Esophagus muscularis mucosa (tissue), 4 donors: ENCODE data around the gene ADIRF. TPM values are rescaled to one million over a fixed set of nuclear protein-coding genes. Genes with fewer than 3 reads are reported as not detected.
A peak's percentile ranks its signal among the peaks of the same experiment; 100 is the strongest.

Experiments used
- DNase-seq: peaks from one replicate; pipeline ENCODE4 v3.0.0-alpha.2; 2017; ENCODE audit errors: extremely low spot score
- H3K27ac ChIP-seq, 4 donors: fragments of 200-600 bp; sonication (generic); replicated peaks in 1 of 4; 1 replicate in 3 of 4; 2 replicates in 1 of 4; pipeline ENCODE4 v1.5.1; 2016 to 2019; ENCODE audit warnings: mild to moderate bottlenecking in 1 of 4
- H3K27me3 ChIP-seq, 4 donors: fragments of 200-600 bp; sonication (generic); one replicate each; pipeline versions ENCODE4 v1.5.1 to v1.6.0; 2016 to 2019
- H3K36me3 ChIP-seq, 4 donors: fragments of 200-600 bp; sonication (generic); one replicate each; pipeline ENCODE4 v1.5.1; 2016 to 2019
- H3K4me1 ChIP-seq, 4 donors: fragments of 200-600 bp; sonication (generic); one replicate each; pipeline ENCODE4 v1.5.1; 2016 to 2019
- H3K4me3 ChIP-seq, 4 donors: fragments of 200-600 bp; sonication (generic); 1 replicate in 2 of 4; 2 replicates in 2 of 4; pipeline ENCODE4 v1.5.1; 2016 to 2019; ENCODE audit warnings: mild to moderate bottlenecking in 4 of 4, moderate library complexity in 1 of 4
- H3K9me3 ChIP-seq, 4 donors: fragments of 200-600 bp; sonication (generic); 1 replicate in 3 of 4; 2 replicates in 1 of 4; pipeline ENCODE4 v1.5.1; 2016 to 2019
- CTCF ChIP-seq, 3 experiments: fragments of 200-600 bp in 2 of 3; fragments of 450-650 bp in 1 of 3; sonication (generic) in 2 of 3; IDR thresholded peaks; one replicate each; pipeline ENCODE4 v1.5.1; 2017 to 2019; ENCODE audit warnings: antibody characterized with exemption in 3 of 3, mild to moderate bottlenecking in 2 of 3, moderate library complexity in 1 of 3
- EP300 ChIP-seq: sonication (generic); formaldehyde crosslinking; IDR thresholded peaks from one replicate; pipeline ENCODE4 v1.6.1; 2017; ENCODE audit warnings: antibody characterized with exemption
- POLR2A ChIP-seq: fragments of 450-650 bp; IDR thresholded peaks from one replicate; pipeline ENCODE4 v1.6.1; 2017; ENCODE audit warnings: antibody characterized with exemption, moderate library complexity, mild to moderate bottlenecking, low read depth
- POLR2AphosphoS5 ChIP-seq, 2 donors: sonication (generic); formaldehyde crosslinking; IDR thresholded peaks; one replicate each; pipeline ENCODE4 v1.6.1; 2017; ENCODE audit warnings: antibody characterized with exemption in 2 of 2
- WGBS: methylation state at CpG from one replicate; pipeline ENCODE4 v1.1.5; 2018; 5-methylcytosine and 5-hydroxymethylcytosine counted together
- intact Hi-C: fragments of 100-400 bp; cut with DNase I; formaldehyde crosslinking; loops from one replicate; pipeline ENCODE4 v1.15.1; 2023
- total RNA-seq, 4 donors: library from RNA; depleted of rRNA; stranded (reverse); fragments of >200 nt; gene quantifications; one replicate each; pipeline versions ENCODE4 v1.1.0 to v1.2.1, GENCODE V29; 2016

The ADIRF gene
- total RNA-seq, 4 donors from 2014 or later = 59.4 to 119 (median 84.8) TPM

- Histone ChIP-seq H3K9me3 (no peaks in the 10 kb centered on the region), H3K36me3 (no peaks in the 10 kb centered on the region), H3K27ac (peak overlapping the region; percentile 65 to 82 (median 75)), H3K4me1 (peaks cover 34 to 74% (median 55%) of the 10 kb centered on the region in 4 donors), H3K27me3 (no peaks in the 10 kb centered on the region), H3K4me3 (peak overlapping the region; percentile 43 to 55 (median 43))
- DNase-seq = no peak
- 94% methylated on average over 2 of the region's 2 CpGs for WGBS
- no peak for TF ChIP-seq POLR2A
- TF ChIP-seq POLR2AphosphoS5 (IDR thresholded peaks at IDR 0.05) = no peak
- TF ChIP-seq EP300 = no peak
- TF ChIP-seq CTCF (IDR thresholded peaks at IDR 0.05) = no peak
- intact Hi-C loops = no loop called here
Measured at GRCh38 chr10:86959737-86960002, 8.6 kb upstream of the ADIRF start.

GRCh38 chr10:86960003-86960862 is 8.0 kb upstream of the ADIRF start:
- Histone ChIP-seq H3K36me3 (no peaks in the 10 kb centered on the region), H3K27me3 (no peaks in the 10 kb centered on the region), H3K4me1 (peaks cover 28 to 69% (median 51%) of the 10 kb centered on the region in 4 donors), H3K27ac (peak overlapping the region; percentile 65 to 82 (median 75)), H3K9me3 (no peaks in the 10 kb centered on the region), H3K4me3 (peak overlapping the region; percentile 43 to 55 (median 43))
- intact Hi-C loops = no loop called here
- DNase-seq = no peak
- TF ChIP-seq EP300 (no peak), CTCF (IDR thresholded peaks at IDR 0.05) (peak; percentile 65 to 87 (median 77)), POLR2AphosphoS5 (IDR thresholded peaks at IDR 0.05) (peak in 1 of 2 donors; percentile 48)
- 77% methylated on average over 24 of the region's 37 CpGs for WGBS

GRCh38 chr10:86960863-86961434 is 7.3 kb upstream of the ADIRF start:
- Histone ChIP-seq H3K4me3 (no peak overlapping the region), H3K27me3 (no peaks in the 10 kb centered on the region), H3K9me3 (no peaks in the 10 kb centered on the region), H3K4me1 (peaks cover 27 to 68% (median 52%) of the 10 kb centered on the region in 4 donors), H3K36me3 (no peaks in the 10 kb centered on the region), H3K27ac (no peak overlapping the region)
- intact Hi-C loops = no loop called here
- DNase-seq = no peak
- TF ChIP-seq POLR2A (no peak), EP300 (no peak), POLR2AphosphoS5 (IDR thresholded peaks at IDR 0.05) (no peak)
- WGBS = 81% methylated on average over 6 of the region's 9 CpGs

GRCh38 chr10:86961481-86962091 is 6.7 kb upstream of the ADIRF start:
- WGBS = 92% methylated on average over 8 of the region's 12 CpGs
- peaks cover 34 to 69% (median 56%) of the 10 kb centered on the region in 4 donors for H3K4me1 ChIP-seq
- no peak overlapping the region for H3K27ac ChIP-seq
- H3K4me3 ChIP-seq = no peak overlapping the region
- DNase-seq = no peak
- no peaks in the 10 kb centered on the region for H3K36me3 ChIP-seq
- no peaks in the 10 kb centered on the region for H3K27me3 ChIP-seq
- no peak for TF ChIP-seq CTCF (IDR thresholded peaks at IDR 0.05)
- no peak for TF ChIP-seq EP300
- TF ChIP-seq POLR2A = no peak
- H3K9me3 ChIP-seq = no peaks in the 10 kb centered on the region
- intact Hi-C loops = no loop called here
